ENCODE results near the gene GNMT. TPM values are rescaled to one million over a fixed set of nuclear protein-coding genes. Genes with fewer than 3 reads are reported as not detected.

GNMT gene
- total RNA-seq, 1 donor: 1.1 TPM

- DNase-seq (ENCODE audit: low read depth in 2 of 3, low spot score in 2 of 3): peak in 2 of 3 donors; percentile 29 to 61
These were observed 48.6 kb downstream of the GNMT start for GRCh38 chr6:43009124-43009523.

GRCh38 chr6:43011207-43011606, 50.7 kb downstream of the GNMT start:
- DNase-seq (ENCODE audit: low read depth in 2 of 3, low spot score in 2 of 3): no peak

GRCh38 chr6:43012364-43012763, 51.8 kb downstream of the GNMT start:
- no peak for DNase-seq (ENCODE audit: low read depth in 2 of 3, low spot score in 2 of 3)

- peak in 2 of 3 donors; percentile 73 to 81 for DNase-seq (ENCODE audit: low read depth in 2 of 3, low spot score in 2 of 3)
These were observed 52.7 kb downstream of the GNMT start for GRCh38 chr6:43013097-43013842.

Other genes starting within 250 kb of the GNMT start
- 0.27 TPM for gene PRPH2, start 238.2 kb upstream of the GNMT start, total RNA-seq
- gene TBCC, start 214.7 kb upstream of the GNMT start, total RNA-seq: 57.4 TPM
- gene BICRAL, start 178.7 kb upstream of the GNMT start, total RNA-seq: 18.0 TPM
- gene RPL7L1, start 81.1 kb upstream of the GNMT start, total RNA-seq: 56.0 TPM
- gene PTCRA, start 44.7 kb upstream of the GNMT start, total RNA-seq: under 0.01 TPM
- gene CNPY3, start 31.3 kb upstream of the GNMT start, total RNA-seq: 44.2 TPM
- gene PEX6, start 18.4 kb downstream of the GNMT start, total RNA-seq: 32.6 TPM
- gene PPP2R5D, start 23.8 kb downstream of the GNMT start, total RNA-seq: 42.0 TPM
- 31.0 TPM for gene MEA1, start 53.2 kb downstream of the GNMT start, total RNA-seq
- 173 TPM for gene KLHDC3, start 53.5 kb downstream of the GNMT start, total RNA-seq
- gene RRP36, start 60.9 kb downstream of the GNMT start, total RNA-seq: 22.6 TPM
- gene CUL7, start 93.1 kb downstream of the GNMT start, total RNA-seq: 26.4 TPM
- gene MRPL2, start 98.7 kb downstream of the GNMT start, total RNA-seq: 24.5 TPM
- 33.7 TPM for gene KLC4, start 98.9 kb downstream of the GNMT start, total RNA-seq
- 63.8 TPM for gene PTK7, start 115.6 kb downstream of the GNMT start, total RNA-seq
- gene SRF, start 210.5 kb downstream of the GNMT start, total RNA-seq: 35.0 TPM
- 47.7 TPM for gene CUL9, start 221.4 kb downstream of the GNMT start, total RNA-seq